HepG2 (cell line): ENCODE data around the gene ZNF865. TPM values are rescaled to one million over a fixed set of nuclear protein-coding genes. Genes with fewer than 3 reads are reported as not detected.

Experiments used
- BCL6 ChIP-seq: IDR thresholded peaks from 2 replicates; pipeline ENCODE4 v1.6.1; 2016; ENCODE audit warnings: missing genetic modification reagents, missing compliant biosample characterization
- DNMT3B ChIP-seq: conservative IDR thresholded peaks from 2 replicates; pipeline ENCODE4 v1.6.1; 2016; ENCODE audit warnings: missing biosample characterization, control low read depth
- DPF2 ChIP-seq: sonication (generic); formaldehyde crosslinking; IDR thresholded peaks from 2 replicates; pipeline ENCODE4 v1.4.0; 2020; ENCODE audit warnings: mild to moderate bottlenecking, low read depth, missing genetic modification reagents, borderline replicate concordance
- ESRRA ChIP-seq: sonication (generic); formaldehyde crosslinking; IDR thresholded peaks from 2 replicates; pipeline ENCODE4 v1.5.1; 2020; ENCODE audit warnings: mild to moderate bottlenecking, low read depth, missing genetic modification reagents
- FOSL2 ChIP-seq: sonication (generic); formaldehyde crosslinking; IDR thresholded peaks from 2 replicates; pipeline ENCODE4 v1.4.0; 2020; ENCODE audit warnings: missing genetic modification reagents
- PRMT3 ChIP-seq: sonication (generic); formaldehyde crosslinking; IDR thresholded peaks from 2 replicates; pipeline ENCODE4 v1.8.1; 2022; ENCODE audit warnings: low read depth, mild to moderate bottlenecking, moderate library complexity, missing genetic modification reagents, borderline replicate concordance
- RBM22 ChIP-seq: fragments of 200-400 bp; formaldehyde crosslinking; optimal IDR thresholded peaks from 2 replicates; pipeline ENCODE3; 2017; ENCODE audit warnings: mild to moderate bottlenecking, low read length, moderate library complexity
- REL ChIP-seq: sonication (generic); formaldehyde crosslinking; conservative IDR thresholded peaks from 2 replicates; pipeline ENCODE4 v1.8.0; 2022; ENCODE audit warnings: mild to moderate bottlenecking, missing genetic modification reagents, moderate library complexity
- SMYD3 ChIP-seq: sonication (generic); formaldehyde crosslinking; IDR thresholded peaks from 2 replicates; pipeline ENCODE4 v1.8.1; 2023; ENCODE audit warnings: mild to moderate bottlenecking, missing genetic modification reagents
- TARDBP ChIP-seq: sonication (generic); formaldehyde crosslinking; IDR thresholded peaks from 2 replicates; pipeline ENCODE4 v1.8.0; 2022; ENCODE audit warnings: mild to moderate bottlenecking, missing genetic modification reagents
- TERF1 ChIP-seq: sonication (generic); formaldehyde crosslinking; IDR thresholded peaks from 2 replicates; pipeline ENCODE4 v1.8.0; 2022; ENCODE audit warnings: mild to moderate bottlenecking, missing genetic modification reagents, moderate library complexity
- ZNF124 ChIP-seq: sonication (generic); formaldehyde crosslinking; IDR thresholded peaks from 2 replicates; pipeline ENCODE4 v1.4.0; 2020; ENCODE audit warnings: missing genetic modification reagents
- ZNF343 ChIP-seq: sonication (generic); formaldehyde crosslinking; IDR thresholded peaks from 2 replicates; pipeline ENCODE4 v1.4.0; 2020; ENCODE audit warnings: mild to moderate bottlenecking, missing genetic modification reagents
- ZNF362 ChIP-seq: sonication (generic); formaldehyde crosslinking; IDR thresholded peaks from 2 replicates; pipeline ENCODE4 v1.4.0; 2020; ENCODE audit warnings: missing genetic modification reagents, mild to moderate bottlenecking, borderline replicate concordance
- ZNF510 ChIP-seq: sonication (generic); formaldehyde crosslinking; IDR thresholded peaks from 2 replicates; pipeline ENCODE4 v1.4.0; 2020; ENCODE audit warnings: low read depth, mild to moderate bottlenecking, missing genetic modification reagents
- ZNF562 ChIP-seq: sonication (generic); formaldehyde crosslinking; IDR thresholded peaks from 2 replicates; pipeline ENCODE4 v1.8.0; 2022; ENCODE audit warnings: missing genetic modification reagents, borderline replicate concordance
- ZNF607 ChIP-seq: sonication (generic); formaldehyde crosslinking; IDR thresholded peaks from 2 replicates; pipeline ENCODE4 v1.5.1; 2020; ENCODE audit warnings: missing genetic modification reagents, mild to moderate bottlenecking, borderline replicate concordance
- ZNF703 ChIP-seq: sonication (generic); formaldehyde crosslinking; IDR thresholded peaks from 2 replicates; pipeline ENCODE4 v1.5.1; 2020; ENCODE audit warnings: missing genetic modification reagents, mild to moderate bottlenecking, moderate library complexity, borderline replicate concordance
- ZNF747 ChIP-seq: sonication (generic); formaldehyde crosslinking; IDR thresholded peaks from 2 replicates; pipeline ENCODE4 v1.8.1; 2023; ENCODE audit warnings: missing genetic modification reagents, mild to moderate bottlenecking, borderline replicate concordance
- polyA plus RNA-seq, 8 experiments: library from polyadenylated mRNA; depleted of rRNA in 3 of 8; stranded (reverse) in 7 of 8; unstranded in 1 of 8; fragments of >200 nt; fragmentation: Illumina TruSeq in 4 of 8; extraction: Trizol in 4 of 8; gene quantifications; 2 replicates each; pipeline versions ENCODE4 v1.2.1 to v1.2.3, GENCODE V29; 2011 to 2016; ENCODE audit warnings: low read depth in 4 of 8, missing spikeins in 1 of 8, mixed read lengths in 1 of 8; ENCODE audit not compliant: insufficient read depth in 1 of 8
- total RNA-seq, 5 experiments: library from RNA; depleted of rRNA; stranded (reverse); fragments of >200 nt; fragmentation: Illumina TruSeq; extraction: Trizol; gene quantifications; 2 replicates each; pipeline ENCODE4 v1.2.3, GENCODE V29; 2016; ENCODE audit warnings: low read depth in 1 of 5
- TF ChIP-seq, protein P1 (sequence below): sonication (generic); formaldehyde crosslinking; IDR thresholded peaks from 2 replicates; pipeline ENCODE4 v1.5.0; 2020; ENCODE audit warnings: mild to moderate bottlenecking, missing genetic modification reagents, moderate library complexity
- TF ChIP-seq, protein P2 (sequence below), 2 experiments: sonication (generic) in 1 of 2; formaldehyde crosslinking in 1 of 2; IDR thresholded peaks; 2 replicates each; pipeline versions ENCODE4 v1.4.0 to v1.6.1; 2018 to 2020; ENCODE audit warnings: missing genetic modification reagents in 2 of 2, borderline replicate concordance in 1 of 2, low read depth in 1 of 2, mild to moderate bottlenecking in 1 of 2, missing biosample characterization in 1 of 2
- TF ChIP-seq, protein P3 (sequence below): sonication (generic); formaldehyde crosslinking; IDR thresholded peaks from 2 replicates; pipeline ENCODE4 v1.8.1; 2023; ENCODE audit warnings: mild to moderate bottlenecking, missing genetic modification reagents, borderline replicate concordance
- TF ChIP-seq, protein P4 (sequence below): sonication (generic); formaldehyde crosslinking; IDR thresholded peaks from 2 replicates; pipeline ENCODE4 v1.5.1; 2020; ENCODE audit warnings: missing genetic modification reagents, mild to moderate bottlenecking, borderline replicate concordance

Gene ZNF865
- total and polyA plus RNA-seq, 2 of the 13 experiments (the other 11 are each of a cell fraction or from before 2014, with no cell fraction given): 0.93 to 1.0 TPM

DNA sequence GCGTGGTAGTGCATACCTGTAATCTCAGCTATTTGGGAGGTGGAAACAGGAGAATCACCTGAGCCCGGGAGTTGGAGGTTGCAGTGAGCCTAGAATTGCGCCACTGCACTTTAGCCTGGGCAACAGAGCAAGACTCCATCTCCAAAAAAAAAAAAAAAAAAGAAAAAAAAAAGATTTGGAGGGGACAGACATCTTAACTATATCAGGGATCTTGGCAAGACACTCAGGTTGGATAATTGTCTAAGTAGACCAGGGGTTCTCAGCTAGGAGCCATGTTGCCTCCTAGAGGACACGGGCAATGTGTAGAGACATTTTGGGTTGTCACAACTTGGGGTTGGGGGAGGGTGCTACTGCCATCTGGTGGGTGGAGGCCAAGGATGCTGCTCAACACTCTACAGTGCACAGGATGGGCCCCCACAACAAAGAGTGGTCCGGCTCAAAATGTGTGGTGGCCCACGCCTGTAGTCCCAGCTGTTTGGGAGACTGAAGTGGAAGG, 33.5 kb downstream of the ZNF865 start (continued):
- TF ChIP-seq ZNF607: no peak
- TF ChIP-seq, protein P1, sequence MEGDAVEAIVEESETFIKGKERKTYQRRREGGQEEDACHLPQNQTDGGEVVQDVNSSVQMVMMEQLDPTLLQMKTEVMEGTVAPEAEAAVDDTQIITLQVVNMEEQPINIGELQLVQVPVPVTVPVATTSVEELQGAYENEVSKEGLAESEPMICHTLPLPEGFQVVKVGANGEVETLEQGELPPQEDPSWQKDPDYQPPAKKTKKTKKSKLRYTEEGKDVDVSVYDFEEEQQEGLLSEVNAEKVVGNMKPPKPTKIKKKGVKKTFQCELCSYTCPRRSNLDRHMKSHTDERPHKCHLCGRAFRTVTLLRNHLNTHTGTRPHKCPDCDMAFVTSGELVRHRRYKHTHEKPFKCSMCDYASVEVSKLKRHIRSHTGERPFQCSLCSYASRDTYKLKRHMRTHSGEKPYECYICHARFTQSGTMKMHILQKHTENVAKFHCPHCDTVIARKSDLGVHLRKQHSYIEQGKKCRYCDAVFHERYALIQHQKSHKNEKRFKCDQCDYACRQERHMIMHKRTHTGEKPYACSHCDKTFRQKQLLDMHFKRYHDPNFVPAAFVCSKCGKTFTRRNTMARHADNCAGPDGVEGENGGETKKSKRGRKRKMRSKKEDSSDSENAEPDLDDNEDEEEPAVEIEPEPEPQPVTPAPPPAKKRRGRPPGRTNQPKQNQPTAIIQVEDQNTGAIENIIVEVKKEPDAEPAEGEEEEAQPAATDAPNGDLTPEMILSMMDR (CRISPR knock-in tag): peak; percentile 70
- no peak for TF ChIP-seq ESRRA (CRISPR knock-in tag)
- TF ChIP-seq ZNF562 (CRISPR knock-in tag): no peak
- TF ChIP-seq DNMT3B (CRISPR knock-in tag): no peak
- no peak for TF ChIP-seq ZNF747 (CRISPR knock-in tag)
- no peak for TF ChIP-seq ZNF510 (CRISPR knock-in tag)
- TF ChIP-seq ZNF343 (CRISPR knock-in tag): no peak
- no peak for TF ChIP-seq TERF1
- TF ChIP-seq, protein P2, sequence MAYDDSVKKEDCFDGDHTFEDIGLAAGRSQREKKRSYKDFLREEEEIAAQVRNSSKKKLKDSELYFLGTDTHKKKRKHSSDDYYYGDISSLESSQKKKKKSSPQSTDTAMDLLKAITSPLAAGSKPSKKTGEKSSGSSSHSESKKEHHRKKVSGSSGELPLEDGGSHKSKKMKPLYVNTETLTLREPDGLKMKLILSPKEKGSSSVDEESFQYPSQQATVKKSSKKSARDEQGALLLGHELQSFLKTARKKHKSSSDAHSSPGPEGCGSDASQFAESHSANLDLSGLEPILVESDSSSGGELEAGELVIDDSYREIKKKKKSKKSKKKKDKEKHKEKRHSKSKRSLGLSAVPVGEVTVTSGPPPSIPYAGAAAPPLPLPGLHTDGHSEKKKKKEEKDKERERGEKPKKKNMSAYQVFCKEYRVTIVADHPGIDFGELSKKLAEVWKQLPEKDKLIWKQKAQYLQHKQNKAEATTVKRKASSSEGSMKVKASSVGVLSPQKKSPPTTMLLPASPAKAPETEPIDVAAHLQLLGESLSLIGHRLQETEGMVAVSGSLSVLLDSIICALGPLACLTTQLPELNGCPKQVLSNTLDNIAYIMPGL (CRISPR knock-in tag; IDR thresholded peaks at IDR 0.05; ENCODE audit: borderline replicate concordance in 1 of 2, low read depth in 1 of 2): peak; percentile 51 to 59; a peak in 1 of 4 replicates
- TF ChIP-seq TARDBP: no peak
- no peak for TF ChIP-seq DPF2
- TF ChIP-seq ZNF362 (CRISPR knock-in tag): no peak; the same call in 1 of the 2 replicates
- TF ChIP-seq ZNF703 (CRISPR knock-in tag): no peak
- no peak for TF ChIP-seq FOSL2
- no peak for TF ChIP-seq ZNF124 (CRISPR knock-in tag)
- TF ChIP-seq, protein P3, sequence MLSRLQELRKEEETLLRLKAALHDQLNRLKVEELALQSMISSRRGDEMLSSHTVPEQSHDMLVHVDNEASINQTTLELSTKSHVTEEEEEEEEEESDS (CRISPR knock-in tag): no peak
- TF ChIP-seq, protein P4, sequence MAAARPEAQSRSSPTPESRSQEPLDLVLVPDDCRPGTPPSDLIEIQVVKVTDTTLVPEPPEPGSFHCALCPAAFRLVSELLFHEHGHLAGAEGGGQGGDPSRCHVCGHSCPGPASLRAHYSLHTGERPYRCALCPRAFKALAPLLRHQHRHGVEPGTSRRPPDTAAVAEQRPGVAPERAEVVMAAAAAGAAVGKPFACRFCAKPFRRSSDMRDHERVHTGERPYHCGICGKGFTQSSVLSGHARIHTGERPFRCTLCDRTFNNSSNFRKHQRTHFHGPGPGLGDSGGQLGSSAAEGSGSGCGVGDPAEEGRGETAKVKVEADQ (CRISPR knock-in tag): 0 out of 2 replicates have a peak, but pooled peaks have one; percentile 22
- TF ChIP-seq PRMT3: no peak
- no peak for TF ChIP-seq RBM22
- no peak for TF ChIP-seq SMYD3 (CRISPR knock-in tag)
- no peak for TF ChIP-seq REL
- TF ChIP-seq BCL6: no peak
